GM06990 (cell line): ENCODE measurements around the gene CYB561D2.
"Not testable (repeated sequence)": the region's sequence is repeated elsewhere in the genome, so short reads cannot be mapped to it uniquely, and the experiment has no call there.

Experiments
- DNase-seq: peaks from one replicate; pipeline ENCODE4 v3.0.0-alpha.2; 2011; ENCODE audit not compliant: insufficient read length; ENCODE audit errors: extremely low read depth
- H3K27me3 ChIP-seq: replicated peaks from 2 replicates; pipeline ENCODE4 v1.6.0; 2011; ENCODE audit warnings: low read length; ENCODE audit not compliant: control insufficient read depth, insufficient read depth
- H3K36me3 ChIP-seq: 2 replicates; pipeline ENCODE4 v1.5.1; 2011; ENCODE audit warnings: low read length; ENCODE audit not compliant: control insufficient read depth, insufficient read depth
- H3K4me3 ChIP-seq: replicated peaks from 2 replicates; pipeline ENCODE4 v1.5.1; 2011; ENCODE audit warnings: low read depth, mild to moderate bottlenecking, control low read depth, low read length
- CTCF ChIP-seq: IDR thresholded peaks from 2 replicates; pipeline ENCODE4 v1.5.1; 2011; ENCODE audit warnings: low read length, control low read depth, mild to moderate bottlenecking, inconsistent platforms; ENCODE audit not compliant: insufficient read depth, poor library complexity, severe bottlenecking

The CYB561D2 gene

GRCh38 chr3:50350527-50351322 is at the start of gene CYB561D2, which contains the start of gene NPRL2:
Gene CYB561D2 (plus strand): TSS chr3:50350862. CDS start chr3:50351434, 572 bp downstream.
Gene NPRL2 (minus strand): TSS chr3:50350775. CDS start chr3:50350652, 123 bp downstream.
- DNase-seq = peak; percentile 99

GRCh38 chr3:50302095-50303012 is 48.3 kb upstream of the CYB561D2 start:
- no peak for TF ChIP-seq CTCF
- no peaks in the 10 kb centered on the region for H3K36me3 ChIP-seq
- H3K27me3 ChIP-seq = no peaks in the 10 kb centered on the region
- no peak for DNase-seq
- H3K4me3 ChIP-seq = no peak overlapping the region

More at GRCh38 chr3:50350527-50351322, at the start of gene CYB561D2, which contains the start of gene NPRL2:
- no peaks in the 10 kb centered on the region for H3K27me3 ChIP-seq
- TF ChIP-seq CTCF = no peak
- H3K4me3 ChIP-seq = peak within 1 kb of the TSS; percentile 77
- H3K36me3 ChIP-seq = peaks cover 31% of the 10 kb centered on the region

GRCh38 chr3:50303013-50303815 is 47.4 kb upstream of the CYB561D2 start, which contains the start of gene HYAL1:
Gene HYAL1 (minus strand): TSS chr3:50303574. CDS start chr3:50302956, 618 bp downstream.
- no peak for TF ChIP-seq CTCF
- Histone ChIP-seq H3K27me3 (no peaks in the 10 kb centered on the region), H3K4me3 (no peak within 1 kb of the TSS), H3K36me3 (no peaks in the 10 kb centered on the region)
- DNase-seq = no peak

GRCh38 chr3:50304601-50305000 is 46.1 kb upstream of the CYB561D2 start:
- no peak for TF ChIP-seq CTCF
- DNase-seq = no peak
- Histone ChIP-seq H3K27me3 (no peaks in the 10 kb centered on the region), H3K36me3 (no peaks in the 10 kb centered on the region), H3K4me3 (no peak overlapping the region)

- DNase-seq, H3K36me3 ChIP-seq, H3K27me3 ChIP-seq, H3K4me3 ChIP-seq: not testable (repeated sequence)
Observed at GRCh38 chr3:50312041-50312440, 38.6 kb upstream of the CYB561D2 start.
